ENCODE measurements around the gene TSC2.
A peak's percentile ranks its signal among the peaks of the same experiment; 100 is the strongest.
"Not testable (repeated sequence)": the region's sequence is repeated elsewhere in the genome, so short reads cannot be mapped to it uniquely, and the experiment has no call there.

The TSC2 gene

DNA sequence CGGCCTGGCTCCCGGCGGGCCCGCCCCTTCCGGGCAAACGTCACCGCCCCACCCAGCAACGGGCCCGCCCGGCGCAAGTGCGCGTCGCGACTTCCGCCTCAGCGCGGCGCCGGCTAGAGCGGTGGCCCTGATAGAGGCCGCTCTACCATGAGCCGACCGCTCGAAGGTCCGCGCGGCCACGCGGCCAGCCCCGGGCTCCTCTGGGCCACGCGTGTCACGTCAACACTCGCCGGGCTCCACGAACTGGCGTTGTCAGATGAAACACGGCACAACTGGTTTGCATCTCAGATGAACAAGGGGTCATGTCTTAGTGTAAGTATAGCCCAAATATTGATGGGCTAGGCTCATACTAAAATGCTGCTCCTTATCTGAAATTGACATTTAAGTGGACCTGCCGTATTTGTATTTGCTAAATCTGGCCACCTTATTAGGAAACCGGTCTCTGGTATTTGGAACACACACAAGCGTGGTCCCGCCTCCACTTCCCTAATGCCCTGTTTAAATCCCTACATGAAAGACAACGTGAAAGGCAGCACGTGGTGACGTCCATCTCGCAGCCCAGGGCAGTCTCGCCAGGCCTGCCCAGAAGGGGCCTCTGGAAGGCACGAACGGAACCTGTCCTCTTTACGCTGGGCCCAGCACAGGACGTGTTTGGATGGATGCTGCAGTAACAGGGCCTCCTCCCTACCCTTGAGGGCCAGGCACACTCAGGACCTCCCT lies 37.8 kb upstream of the TSC2 start, which contains the start of gene ZNF598:
Gene ZNF598, minus strand, starts transcription at position 31 of the 720 bp plus-strand sequence.
- peak; percentile 60 for DNase-seq (ENCODE audit: low read depth)

- not testable (repeated sequence) for DNase-seq (ENCODE audit: low read depth)
These were observed 36.1 kb upstream of the TSC2 start for GRCh38 chr16:2011726-2012125.

- DNase-seq (ENCODE audit: low read depth): no peak
These were observed 34.3 kb upstream of the TSC2 start for GRCh38 chr16:2013527-2013926.

DNA sequence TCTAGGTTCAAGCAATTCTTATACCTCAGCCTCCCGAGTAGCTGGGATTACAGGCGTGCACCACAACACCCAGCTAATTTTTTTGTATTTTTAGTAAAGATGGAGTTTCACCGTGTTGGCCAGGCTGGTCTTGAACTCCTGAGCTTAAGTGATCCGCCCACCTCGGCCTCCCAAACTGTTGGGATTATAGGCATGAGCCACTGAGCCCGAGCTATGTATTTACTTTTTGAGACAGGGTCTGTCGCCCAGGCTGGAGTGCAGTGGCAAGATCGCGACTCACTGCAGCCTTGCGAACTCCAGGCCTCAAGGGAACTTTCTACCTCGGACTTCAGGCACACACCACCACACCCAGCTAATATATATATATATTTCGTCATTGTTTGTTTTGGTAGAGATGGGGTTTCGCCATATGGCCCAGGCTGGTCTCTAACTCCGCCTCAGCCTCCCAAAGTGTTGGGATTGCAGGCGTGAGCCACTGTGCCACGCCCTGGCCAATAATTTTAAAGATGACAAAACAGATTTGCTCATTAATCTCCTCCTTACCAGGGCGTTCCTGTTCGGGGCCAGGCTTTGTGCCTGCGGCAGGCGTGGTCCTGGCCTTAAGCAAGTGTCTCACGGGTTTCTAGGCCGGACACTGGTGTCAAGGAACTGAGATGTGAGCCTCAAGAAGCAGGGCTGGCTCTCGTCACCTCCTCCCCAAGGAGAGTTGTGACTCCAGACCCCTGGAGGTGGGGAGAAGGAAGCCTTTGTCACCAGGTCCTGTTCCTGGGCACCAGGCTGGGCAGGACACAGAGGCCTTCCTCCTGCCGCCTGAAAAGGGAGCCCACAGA lies 32.5 kb upstream of the TSC2 start:
- no peak for DNase-seq (ENCODE audit: low read depth)

- DNase-seq (ENCODE audit: low read depth): no peak
These were observed 31.9 kb upstream of the TSC2 start for GRCh38 chr16:2015947-2016208.

DNA sequence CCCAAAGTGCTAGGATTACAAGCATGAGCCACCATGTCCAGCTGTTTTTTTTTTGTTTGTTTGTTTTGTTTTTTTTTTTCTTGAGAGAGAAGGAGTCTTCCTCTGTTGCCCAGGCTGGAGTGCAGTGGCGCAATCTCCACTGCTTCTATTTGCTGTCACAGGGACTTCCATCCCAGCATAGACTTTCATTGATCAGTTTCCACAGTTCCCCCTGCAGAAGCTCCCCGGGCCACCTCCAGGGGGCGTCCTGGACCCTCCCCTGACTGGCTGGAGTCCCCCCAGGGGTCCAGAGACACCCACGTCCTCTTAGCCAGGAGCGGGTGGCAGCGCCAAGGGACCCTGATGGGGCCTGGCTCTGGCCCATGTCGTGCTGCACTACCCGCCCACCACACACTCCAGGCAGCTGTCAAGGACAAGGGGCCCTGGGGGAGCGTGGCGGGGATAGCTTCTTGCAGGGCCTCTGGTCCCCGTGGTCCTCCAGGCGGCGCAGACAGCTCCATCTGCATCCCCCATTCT lies 31.3 kb upstream of the TSC2 start:
- no peak for DNase-seq (ENCODE audit: low read depth)

GRCh38 chr16:2019518-2019920 lies 28.3 kb upstream of the TSC2 start, which contains the start of gene NPW:
Gene NPW, plus strand, starts transcription at chr16:2019785.
- no peak for DNase-seq (ENCODE audit: low read depth)

GRCh38 chr16:2019921-2020831 lies 27.6 kb upstream of the TSC2 start:
- DNase-seq (ENCODE audit: low read depth): no peak

GRCh38 chr16:2022723-2023091 lies 25.1 kb upstream of the TSC2 start:
- no peak for DNase-seq (ENCODE audit: low read depth)

GRCh38 chr16:2023092-2024031 lies 24.4 kb upstream of the TSC2 start:
- DNase-seq (ENCODE audit: low read depth): peak; percentile 96

DNA sequence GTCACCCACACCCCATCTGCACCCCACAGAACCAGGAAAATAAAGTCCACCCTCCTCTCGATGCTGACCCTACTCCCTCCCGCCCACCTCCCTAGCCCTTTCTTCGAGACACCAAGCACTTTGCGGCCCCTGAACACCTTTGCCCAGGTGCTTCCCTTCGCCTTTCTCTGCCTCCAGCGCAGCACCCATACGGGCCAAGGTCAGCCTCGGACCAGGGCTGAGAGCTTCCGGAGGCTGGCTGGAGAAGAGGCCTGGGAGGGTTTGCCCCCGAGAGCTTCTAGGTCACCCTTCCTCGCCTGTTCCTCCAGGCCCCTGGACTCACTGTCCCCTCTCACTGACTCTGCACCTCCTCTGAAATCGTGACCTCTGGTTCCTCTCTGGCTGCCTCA lies 23.8 kb upstream of the TSC2 start:
- DNase-seq (ENCODE audit: low read depth): no peak

DNA sequence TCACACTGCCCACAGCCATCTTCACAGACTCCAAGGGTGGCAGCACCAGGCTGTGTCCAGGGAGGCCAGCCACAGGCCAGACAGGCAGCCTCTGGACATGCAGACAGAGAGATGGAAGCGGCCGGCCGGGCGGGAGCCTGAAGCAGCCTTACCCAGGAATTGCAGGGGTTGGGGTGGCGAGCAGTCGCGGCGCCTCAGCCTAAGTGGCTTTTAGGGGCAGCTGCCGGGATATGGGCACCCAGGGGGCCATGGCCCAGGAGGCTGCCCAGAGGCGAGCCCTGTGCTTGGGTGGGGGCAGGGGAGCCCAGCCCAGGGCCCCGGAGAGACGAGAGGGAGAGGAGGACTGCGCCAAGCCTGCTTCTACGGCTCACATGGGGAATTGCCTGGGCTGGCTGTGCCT lies 22.5 kb upstream of the TSC2 start:
- no peak for DNase-seq (ENCODE audit: low read depth)

GRCh38 chr16:2025878-2026460 lies 21.8 kb upstream of the TSC2 start:
- no peak for DNase-seq (ENCODE audit: low read depth)

DNA sequence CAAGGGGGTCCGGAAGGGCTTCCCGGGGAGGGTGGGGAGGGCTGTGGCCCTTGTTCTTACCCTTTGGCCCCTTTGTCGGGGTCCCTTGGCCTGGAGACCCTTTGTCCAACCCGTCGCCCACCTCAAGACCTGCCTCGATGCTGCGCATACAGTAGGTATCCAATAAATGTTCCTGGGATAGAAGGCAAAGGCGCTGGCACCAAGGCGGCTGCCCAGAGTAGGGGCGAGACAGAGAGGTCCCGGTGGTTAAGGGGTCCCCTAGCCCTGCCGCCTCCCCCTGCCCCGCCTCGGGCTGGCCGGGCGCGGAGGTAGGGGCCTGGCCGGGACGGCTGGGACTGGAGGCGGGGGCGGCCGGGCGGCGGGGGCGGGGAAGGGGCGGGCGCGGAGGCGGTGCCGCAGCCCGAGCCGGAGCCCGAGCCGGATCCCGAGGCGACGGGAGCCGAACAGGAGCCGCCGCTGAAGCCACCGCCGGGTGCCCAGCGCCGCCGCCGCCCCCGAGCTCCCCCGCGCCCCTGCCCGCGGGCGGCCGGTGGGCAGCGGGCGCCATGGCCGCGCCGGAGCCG lies 21.2 kb upstream of the TSC2 start, which contains the start of gene NHERF2:
Gene NHERF2, plus strand, starts transcription at position 442 of the 563 bp plus-strand sequence. Its CDS starts 104 bp downstream, at position 546.
- no peak for DNase-seq (ENCODE audit: low read depth)

DNA sequence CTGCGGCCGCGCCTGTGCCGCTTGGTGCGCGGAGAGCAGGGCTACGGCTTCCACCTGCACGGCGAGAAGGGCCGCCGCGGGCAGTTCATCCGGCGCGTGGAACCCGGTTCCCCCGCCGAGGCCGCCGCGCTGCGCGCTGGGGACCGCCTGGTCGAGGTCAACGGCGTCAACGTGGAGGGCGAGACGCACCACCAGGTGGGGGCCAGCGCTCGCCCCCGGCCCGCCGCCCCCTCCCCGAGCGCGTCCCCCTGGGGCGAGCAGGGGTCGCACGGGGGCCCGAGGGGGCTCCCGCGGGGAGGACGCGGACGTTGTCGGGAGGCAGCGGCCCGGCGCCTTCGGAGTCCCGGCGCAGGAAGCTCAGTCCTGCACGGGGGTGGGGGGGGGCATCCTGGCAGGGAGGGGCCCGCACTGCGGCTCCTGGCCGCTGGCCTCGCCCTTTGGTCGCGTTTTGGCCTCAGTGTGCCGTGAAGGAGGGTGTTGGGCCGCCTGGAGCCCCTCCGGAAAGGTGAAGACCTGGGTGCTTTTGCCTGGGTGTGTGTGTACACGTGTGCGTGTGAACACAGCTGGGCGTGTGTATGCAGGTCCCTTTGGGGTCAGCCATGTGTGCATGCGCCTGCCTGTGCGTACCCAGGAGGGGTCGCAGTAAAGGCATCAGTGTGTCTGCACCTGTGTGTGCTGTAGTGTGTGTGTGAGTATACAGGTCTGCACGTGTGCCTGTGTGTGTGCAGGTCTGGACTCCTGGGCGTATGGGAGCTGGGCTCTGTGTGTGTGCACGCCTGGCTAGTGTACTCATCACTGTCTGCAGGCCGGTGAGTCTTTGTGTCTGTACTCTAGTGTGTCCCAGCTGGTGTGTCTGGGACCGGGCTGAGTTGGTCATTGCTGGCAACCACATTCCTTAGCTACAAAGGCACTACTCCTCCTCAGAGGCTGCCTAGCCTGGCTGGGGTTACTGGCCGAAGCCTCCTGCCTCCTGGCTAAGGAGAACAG lies 20.5 kb upstream of the TSC2 start:
- DNase-seq (ENCODE audit: low read depth): no peak

DNA sequence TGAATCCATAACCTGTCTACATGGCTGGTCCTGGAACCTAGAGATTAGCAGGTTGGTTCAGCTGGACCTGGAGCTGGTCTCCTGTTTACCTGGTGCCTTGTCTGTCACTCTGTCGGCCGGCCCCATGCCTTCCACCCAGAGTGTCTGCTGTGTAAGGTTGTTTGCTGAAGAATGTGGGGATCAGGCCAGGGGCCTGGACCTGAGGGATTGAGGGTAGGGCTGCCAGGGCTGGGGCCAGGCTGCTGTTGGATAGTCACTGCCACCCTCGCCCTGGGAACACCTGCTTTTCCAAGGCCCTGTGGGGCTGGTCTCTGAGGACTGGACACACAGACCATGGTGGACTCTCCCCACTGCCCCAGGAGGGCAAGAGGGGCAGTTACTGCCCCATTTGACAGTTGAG lies 19.6 kb upstream of the TSC2 start:
- no peak for DNase-seq (ENCODE audit: low read depth)

GRCh38 chr16:2028620-2029220 lies 19.1 kb upstream of the TSC2 start:
- DNase-seq (ENCODE audit: low read depth): no peak

- DNase-seq (ENCODE audit: low read depth): no peak
These were observed 18.4 kb upstream of the TSC2 start for GRCh38 chr16:2029350-2029749.

DNA sequence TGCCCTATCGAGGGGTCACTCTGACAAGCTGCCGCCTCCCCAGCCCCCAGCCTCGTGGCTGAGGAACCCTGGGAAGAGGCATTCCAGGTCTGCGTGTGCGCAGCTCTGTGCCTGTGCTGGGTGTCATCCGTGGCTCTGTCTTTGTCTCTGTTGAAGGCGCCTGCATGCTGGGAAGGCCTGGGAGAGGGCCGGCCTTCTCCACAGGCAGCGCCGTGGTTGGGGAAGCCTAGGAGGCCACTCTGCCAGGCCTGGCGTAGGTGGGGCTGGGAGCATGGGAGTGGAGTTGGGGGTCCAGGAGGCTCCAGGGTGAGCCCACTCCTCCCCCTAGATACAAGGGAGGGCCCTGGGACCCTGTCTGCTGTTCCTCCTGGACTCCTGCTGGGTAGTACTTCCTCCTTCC lies 17.7 kb upstream of the TSC2 start:
- DNase-seq (ENCODE audit: low read depth): no peak

Data from activated gamma-delta T cell treated with anti-CD3 and anti-CD28 coated beads, Interleukin-2, amount 50 U/mL, for 16 hours (primary cell).